Skeletal muscle cell (primary cell): ENCODE data around the gene BACH1.

Experiments
- DNase-seq: peaks from one replicate; pipeline ENCODE4 v3.0.0-alpha.2; 2010; ENCODE audit warnings: low read depth
- H3K4me3 ChIP-seq: 2 replicates; pipeline ENCODE4 v1.5.1; 2011; ENCODE audit warnings: low read depth, mild to moderate bottlenecking, control low read depth, low read length, moderate library complexity

Gene BACH1

GRCh38 chr21:29308456-29308783, 9.7 kb downstream of the BACH1 start:
- no peak for DNase-seq
- H3K4me3 ChIP-seq: no peak overlapping the region

DNA sequence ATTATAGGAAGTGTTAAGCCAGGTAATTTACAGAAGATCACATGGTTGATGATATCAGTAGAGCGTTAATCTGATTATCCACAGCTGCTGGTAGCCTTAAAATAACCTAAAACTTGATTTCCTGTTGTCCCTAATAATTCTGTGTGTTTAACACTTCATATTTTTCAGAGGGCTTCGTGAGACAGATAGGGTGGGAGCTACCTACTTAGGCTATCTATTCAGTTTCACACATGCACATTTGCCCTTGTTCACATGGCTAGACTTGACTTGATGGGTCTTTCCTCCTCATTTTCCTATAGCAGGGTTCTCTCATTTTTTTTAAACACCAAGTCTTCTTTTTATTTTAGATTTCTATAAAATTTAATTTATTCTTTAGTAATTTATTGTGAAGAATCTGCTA, 11.0 kb downstream of the BACH1 start:
- no peak overlapping the region for H3K4me3 ChIP-seq
- no peak for DNase-seq

DNA sequence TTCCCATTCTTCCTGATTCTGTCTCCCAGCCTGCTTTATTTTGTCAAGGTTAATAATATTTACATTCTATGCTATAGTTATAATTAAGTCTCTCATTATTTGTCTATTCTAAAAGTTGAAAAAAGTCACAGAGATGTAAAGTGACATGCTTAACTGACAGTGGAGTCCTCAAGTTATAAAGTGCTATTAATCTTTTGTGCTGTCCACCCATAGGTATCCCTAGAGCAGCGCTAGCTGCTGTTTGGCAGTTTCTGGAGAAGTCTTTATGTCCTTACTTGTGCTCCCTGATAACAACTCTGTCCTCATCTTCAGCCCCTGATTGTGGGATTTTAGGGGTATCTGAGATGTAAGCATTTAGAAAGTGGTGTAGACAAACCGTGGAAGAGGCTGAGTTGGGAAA, 13.1 kb downstream of the BACH1 start:
- no peak overlapping the region for H3K4me3 ChIP-seq

GRCh38 chr21:29312981-29313380, 14.3 kb downstream of the BACH1 start:
- DNase-seq: no peak
- no peak overlapping the region for H3K4me3 ChIP-seq

More for the DNA sequence above, 13.1 kb downstream of the BACH1 start:
- DNase-seq: no peak

- no peak for DNase-seq
- H3K4me3 ChIP-seq: no peak overlapping the region
Observed at GRCh38 chr21:29313662-29314408, 15.1 kb downstream of the BACH1 start.

DNA sequence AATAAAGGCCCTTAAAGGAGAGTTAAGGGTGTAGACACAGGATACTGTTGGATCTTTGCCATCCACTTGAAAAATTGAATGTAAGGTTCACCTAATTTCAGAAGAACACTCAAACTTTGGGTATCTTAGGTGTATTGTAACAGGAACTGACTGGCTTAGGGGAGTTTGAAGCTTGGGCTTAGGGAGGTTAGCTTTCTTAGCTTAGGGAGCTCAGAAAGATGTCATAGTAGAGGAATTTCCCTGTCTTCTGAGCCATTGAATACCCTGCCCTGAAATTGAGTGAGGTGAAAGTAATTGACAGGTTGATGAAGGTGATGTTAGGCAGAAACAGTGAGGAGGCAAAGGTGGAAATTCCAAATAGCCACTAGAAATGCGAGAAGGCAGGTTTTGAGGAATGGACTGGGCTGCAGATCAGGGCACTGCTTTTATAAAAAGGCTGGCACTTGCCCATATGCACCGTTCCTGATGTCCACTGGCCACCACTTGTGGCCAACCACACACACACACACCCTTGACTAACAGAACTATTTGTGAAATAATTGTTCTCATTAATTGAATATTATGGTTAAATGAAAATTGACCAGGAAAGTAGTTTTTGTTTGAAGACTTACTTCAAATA, 16.5 kb downstream of the BACH1 start:
- no peak for DNase-seq
- no peak overlapping the region for H3K4me3 ChIP-seq

DNA sequence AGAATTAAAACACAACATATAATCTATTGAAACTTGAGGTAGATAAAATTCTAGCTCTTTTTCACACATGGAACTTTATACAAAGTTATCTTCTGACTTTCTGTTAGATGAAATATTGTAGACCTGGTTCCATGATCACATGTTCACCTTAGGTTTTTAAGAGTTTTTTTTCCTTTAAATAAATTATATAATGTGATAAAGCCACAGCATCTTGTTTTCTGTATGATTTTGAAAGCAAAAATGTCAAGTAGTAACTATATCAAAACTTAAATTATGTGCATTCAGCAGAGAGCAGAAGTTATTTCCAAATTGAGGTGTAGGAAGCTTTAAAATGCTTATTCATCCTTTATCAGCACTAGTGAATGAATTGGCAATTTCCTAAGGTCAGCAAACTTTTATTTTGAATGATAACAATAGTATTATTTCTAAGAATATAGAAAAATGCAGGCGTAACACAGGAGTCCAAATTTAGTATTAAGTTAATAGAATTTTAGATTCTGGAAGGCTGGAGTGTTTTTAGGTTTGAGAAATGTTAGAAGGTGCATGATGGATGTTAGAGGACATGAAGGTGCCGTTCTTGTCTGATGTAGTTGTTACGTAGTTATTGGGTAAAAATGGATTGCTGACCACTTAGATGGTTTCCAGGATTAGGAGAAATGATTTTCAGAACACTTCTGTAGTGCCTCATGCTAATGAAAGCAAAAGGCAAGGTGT, 17.5 kb downstream of the BACH1 start:
- H3K4me3 ChIP-seq: no peak overlapping the region
- DNase-seq: no peak

DNA sequence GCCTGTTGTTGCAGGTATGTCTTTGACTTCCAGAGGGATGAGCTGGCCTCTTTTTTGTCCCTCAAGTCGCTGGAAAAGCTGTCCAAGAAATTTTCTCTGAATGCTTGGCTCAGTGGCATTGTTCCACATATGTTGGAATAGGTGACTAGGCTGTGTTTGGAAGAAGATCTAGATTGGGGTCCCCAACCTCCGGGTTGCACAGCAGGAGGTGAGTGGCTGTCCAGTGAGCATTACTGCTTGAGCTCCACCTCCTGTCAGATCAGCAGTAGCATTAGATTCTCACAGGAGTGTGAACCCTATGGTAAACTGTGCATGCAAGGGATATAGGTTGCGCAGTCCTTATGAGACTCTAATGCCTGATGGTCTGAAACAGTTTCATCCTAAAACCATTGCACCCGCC, 18.1 kb downstream of the BACH1 start:
- H3K4me3 ChIP-seq: no peak overlapping the region
- DNase-seq: no peak

- H3K4me3 ChIP-seq: no peak overlapping the region
- DNase-seq: no peak
Observed at GRCh38 chr21:29318354-29318753, 19.6 kb downstream of the BACH1 start.

- DNase-seq: no peak
- H3K4me3 ChIP-seq: no peak overlapping the region
Observed at GRCh38 chr21:29320031-29320430, 21.3 kb downstream of the BACH1 start.

DNA sequence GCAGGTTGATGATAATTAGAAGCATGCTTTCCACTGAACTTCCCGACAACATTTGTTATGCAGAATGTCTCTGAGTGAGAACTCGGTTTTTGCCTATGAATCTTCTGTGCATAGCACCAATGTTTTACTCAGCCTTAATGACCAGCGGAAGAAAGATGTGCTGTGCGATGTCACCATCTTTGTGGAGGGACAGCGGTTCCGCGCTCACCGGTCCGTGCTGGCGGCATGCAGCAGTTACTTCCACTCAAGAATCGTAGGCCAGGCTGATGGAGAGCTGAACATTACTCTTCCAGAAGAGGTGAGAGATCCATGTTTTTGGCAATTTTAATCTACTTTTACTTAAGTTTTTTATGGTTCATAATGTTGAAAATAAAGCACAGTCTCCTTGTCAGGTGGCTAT, 22.5 kb downstream of the BACH1 start:
- DNase-seq: no peak
- H3K4me3 ChIP-seq: no peak overlapping the region

GRCh38 chr21:29321932-29322928, 23.5 kb downstream of the BACH1 start:
- DNase-seq: no peak
- H3K4me3 ChIP-seq: no peak overlapping the region

DNA sequence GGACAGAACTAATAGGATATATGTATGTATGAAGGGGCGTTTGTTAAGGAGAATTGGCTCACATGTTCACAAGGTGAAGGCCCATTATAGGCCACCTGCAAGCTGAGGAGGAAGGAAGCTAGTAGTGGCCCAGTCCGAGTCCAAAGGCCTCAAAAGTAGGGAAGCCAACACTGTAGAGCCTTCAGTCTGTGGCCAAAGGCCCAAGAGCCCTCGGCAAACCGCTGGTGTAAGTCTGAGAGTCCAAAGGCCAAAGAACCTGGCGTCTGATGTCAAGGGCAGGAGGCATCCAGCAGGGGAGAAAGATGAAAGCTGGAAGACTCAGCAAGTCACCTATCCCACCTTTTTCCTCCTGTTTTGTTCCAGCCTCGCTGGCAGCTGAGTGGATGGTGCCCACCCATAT, 24.5 kb downstream of the BACH1 start:
- no peak for DNase-seq
- H3K4me3 ChIP-seq: no peak overlapping the region

GRCh38 chr21:29326914-29327554, 28.3 kb downstream of the BACH1 start:
- no peak for DNase-seq
- H3K4me3 ChIP-seq: no peak overlapping the region

DNA sequence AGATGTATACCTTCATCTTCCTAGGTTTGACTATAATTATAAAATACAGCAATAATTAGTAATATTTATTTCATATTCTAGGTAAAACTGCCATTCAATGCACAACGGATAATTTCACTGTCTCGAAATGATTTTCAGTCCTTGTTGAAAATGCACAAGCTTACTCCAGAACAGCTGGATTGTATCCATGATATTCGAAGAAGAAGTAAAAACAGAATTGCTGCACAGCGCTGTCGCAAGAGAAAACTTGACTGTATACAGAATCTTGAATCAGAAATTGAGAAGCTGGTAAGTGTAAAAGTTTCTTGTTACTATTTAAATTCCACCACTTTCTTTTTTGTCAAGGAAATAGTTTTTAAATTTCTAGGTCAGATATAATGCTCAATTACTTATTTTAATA, 30.7 kb downstream of the BACH1 start:
- no peak for DNase-seq
- no peak overlapping the region for H3K4me3 ChIP-seq

GRCh38 chr21:29330797-29331196, 32.1 kb downstream of the BACH1 start:
- DNase-seq: no peak
- no peak overlapping the region for H3K4me3 ChIP-seq

DNA sequence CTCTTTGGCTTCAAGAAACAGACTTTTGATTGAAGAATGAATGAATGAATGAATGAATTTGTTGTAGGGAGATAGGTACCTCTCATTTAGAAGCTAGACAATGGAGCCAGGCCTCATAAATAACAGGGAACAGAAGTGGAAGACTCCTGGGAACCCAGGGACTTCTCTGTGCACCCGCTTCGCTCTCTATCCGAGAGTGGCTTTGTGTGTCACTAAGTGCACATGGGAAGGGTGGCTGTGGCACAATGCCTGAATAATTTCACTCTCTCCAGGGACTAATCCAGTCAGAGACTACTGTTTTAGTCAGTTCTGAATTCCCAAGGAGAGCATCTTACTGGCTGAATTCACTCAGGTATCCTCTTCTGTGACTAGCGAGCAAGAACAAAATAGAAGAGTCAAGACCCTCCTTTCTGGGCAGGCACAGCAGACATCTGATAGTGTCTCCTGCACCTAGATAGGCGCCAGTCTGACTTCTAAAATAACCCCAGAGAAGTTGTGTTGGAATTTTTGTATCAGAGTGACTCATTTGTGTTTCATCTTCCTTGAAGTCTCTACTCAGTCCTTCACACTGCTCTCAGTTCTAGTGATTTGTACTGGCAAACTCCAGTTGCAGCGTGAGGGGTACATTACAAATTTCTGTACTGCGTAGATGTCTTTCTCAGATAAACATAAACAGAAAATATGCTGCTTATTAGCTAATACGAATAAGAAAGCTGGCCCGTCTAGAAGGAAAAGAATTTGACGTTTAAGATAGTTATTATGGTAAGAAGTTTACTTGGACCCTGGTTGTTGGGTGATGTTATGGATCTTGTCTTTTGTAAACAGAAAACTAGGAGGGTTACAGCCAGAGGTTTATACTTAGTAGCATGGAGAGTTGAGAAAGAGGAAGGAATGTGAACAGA, 34.0 kb downstream of the BACH1 start:
- H3K4me3 ChIP-seq: no peak overlapping the region

DNA sequence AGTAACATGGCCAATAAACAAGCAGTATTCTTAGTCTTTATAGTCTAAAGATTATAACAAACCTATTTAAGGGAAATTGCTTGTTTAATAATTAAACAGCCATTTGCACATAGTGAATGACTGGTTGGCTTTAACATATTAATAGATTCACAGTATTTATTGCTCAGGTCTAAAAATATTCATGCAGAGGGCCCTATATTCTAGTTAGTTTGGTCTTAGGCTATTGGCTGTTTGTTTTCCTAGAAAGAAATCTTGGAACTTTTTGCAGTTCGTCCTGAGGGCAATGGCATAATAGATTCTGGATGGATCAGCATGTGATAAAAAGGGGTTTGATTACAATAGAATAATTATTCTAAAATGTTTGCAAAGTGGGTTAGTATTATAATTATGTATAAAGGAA, 34.7 kb downstream of the BACH1 start:
- DNase-seq: no peak
- no peak overlapping the region for H3K4me3 ChIP-seq

More for the DNA sequence above, 34.0 kb downstream of the BACH1 start:
- DNase-seq: no peak
